B cell (primary cell): ENCODE measurements around the gene QRICH2. TPM values are rescaled to one million over a fixed set of nuclear protein-coding genes. Genes with fewer than 3 reads are reported as not detected.

Experiments
- ATAC-seq: fragments of 200-7000 bp; cut with Tn5 transposase; one replicate; pipeline ENCODE4 v1.10.0; 2021; ENCODE audit warnings: low read depth, mild to moderate bottlenecking, moderate number of reproducible peaks, moderate library complexity
- CTCF ChIA-PET: fragments of 350-600 bp; sonication (Branson Sonifier 250); formaldehyde crosslinking; loops from one replicate; lab custom pipeline; 2021; ENCODE audit warnings: antibody characterized with exemption, inconsistent platforms; lab: Charles Lee
- POLR2A ChIA-PET: fragments of 350-600 bp; sonication (Branson Sonifier 250); formaldehyde crosslinking; loops from one replicate; lab custom pipeline; 2021; ENCODE audit warnings: antibody characterized with exemption; lab: Charles Lee
- DNase-seq: peaks from one replicate; pipeline ENCODE4 v3.0.0; 2013
- H2AFZ ChIP-seq: 2 replicates; pipeline ENCODE4 v1.6.1; 2012; ENCODE audit warnings: mild to moderate bottlenecking, low read depth, low read length; ENCODE audit not compliant: insufficient read depth, poor library complexity, severe bottlenecking
- H3K27ac ChIP-seq, 2 donors: 1 replicate in 1 of 2; 2 replicates in 1 of 2; pipeline ENCODE4 v1.5.1; 2012 to 2013; ENCODE audit warnings: low read length in 2 of 2, mild to moderate bottlenecking in 2 of 2, moderate library complexity in 1 of 2
- H3K27me3 ChIP-seq, 4 experiments: fragments of 200-600 bp in 1 of 4; sonication (generic) in 1 of 4; replicated peaks in 1 of 4; 1 replicate in 2 of 4; 2 replicates in 2 of 4; pipeline versions ENCODE4 v1.6.1 to v1.7.0; 2013 to 2016; ENCODE audit warnings: low read length in 3 of 4, mild to moderate bottlenecking in 2 of 4, mixed read lengths in 1 of 4, moderate library complexity in 1 of 4; ENCODE audit not compliant: insufficient read depth in 4 of 4, control insufficient read depth in 3 of 4; ENCODE audit errors: control extremely low read depth in 1 of 4
- H3K36me3 ChIP-seq, 2 experiments: replicated peaks in 1 of 2; 1 replicate in 1 of 2; 2 replicates in 1 of 2; pipeline versions ENCODE4 v1.6.1 to v1.7.1; 2013; ENCODE audit warnings: low read length in 1 of 2; ENCODE audit not compliant: insufficient read depth in 2 of 2, control insufficient read depth in 1 of 2; ENCODE audit errors: control extremely low read depth in 1 of 2, extremely low read depth in 1 of 2
- H3K4me1 ChIP-seq, 2 donors: fragments of 200-600 bp in 1 of 2; sonication (generic) in 1 of 2; 1 replicate in 1 of 2; 2 replicates in 1 of 2; pipeline versions ENCODE4 v1.5.1 to v1.6.1; 2013 to 2017; ENCODE audit warnings: low read length in 2 of 2; ENCODE audit not compliant: control insufficient read depth in 2 of 2, insufficient read depth in 2 of 2
- H3K4me2 ChIP-seq: replicated peaks from 2 replicates; pipeline ENCODE3; 2012; ENCODE audit warnings: mild to moderate bottlenecking, low read depth, low read length; ENCODE audit not compliant: poor library complexity, severe bottlenecking
- H3K4me3 ChIP-seq, 5 experiments: fragments of 200-600 bp in 1 of 5; sonication (generic) in 1 of 5; 1 replicate in 3 of 5; 2 replicates in 2 of 5; pipeline versions ENCODE4 v1.5.1 to v1.7.0; 2011 to 2016; ENCODE audit warnings: low read length in 4 of 5, mild to moderate bottlenecking in 4 of 5, low read depth in 2 of 5, control low read depth in 1 of 5, moderate library complexity in 1 of 5; ENCODE audit not compliant: insufficient read depth in 1 of 5; ENCODE audit errors: control extremely low read depth in 1 of 5, extremely low read depth in 1 of 5
- H3K79me2 ChIP-seq: fragments of 200-600 bp; sonication (generic); one replicate; pipeline ENCODE4 v1.6.0; 2016; ENCODE audit warnings: low read length; ENCODE audit not compliant: control insufficient read depth, insufficient read depth
- H3K9ac ChIP-seq: fragments of 200-600 bp; sonication (generic); 2 replicates; pipeline ENCODE4 v1.6.1; 2017; ENCODE audit warnings: mild to moderate bottlenecking, low read length, moderate library complexity
- H3K9me3 ChIP-seq, 3 donors: one replicate each; pipeline versions ENCODE4 v1.6.1 to v1.7.1; 2013; ENCODE audit warnings: low read length in 2 of 3; ENCODE audit not compliant: control insufficient read depth in 2 of 3, insufficient read depth in 1 of 3; ENCODE audit errors: control extremely low read depth in 1 of 3
- H4K20me1 ChIP-seq: 2 replicates; pipeline ENCODE4 v1.6.0; 2012; ENCODE audit warnings: mild to moderate bottlenecking, low read length; ENCODE audit not compliant: insufficient read depth, control insufficient read depth, poor library complexity, severe bottlenecking
- H3K27ac Mint-ChIP-seq: one replicate; pipeline ENCODE4 v1.8.0; 2021; ENCODE audit warnings: mixed read lengths
- H3K27me3 Mint-ChIP-seq: one replicate; pipeline ENCODE4 v1.8.0; 2021; ENCODE audit warnings: mixed read lengths
- H3K4me1 Mint-ChIP-seq: one replicate; pipeline ENCODE4 v1.8.0; 2021; ENCODE audit warnings: mixed read lengths
- H3K4me3 Mint-ChIP-seq: one replicate; pipeline ENCODE4 v1.8.0; 2021; ENCODE audit warnings: mixed read lengths
- H3K9me3 Mint-ChIP-seq: one replicate; pipeline ENCODE4 v1.8.0; 2022; ENCODE audit warnings: mixed read lengths; ENCODE audit not compliant: insufficient read depth
- EZH2 ChIP-seq: IDR thresholded peaks from 2 replicates; pipeline ENCODE4 v1.6.1; 2012; ENCODE audit warnings: borderline replicate concordance, low read depth, mild to moderate bottlenecking, moderate library complexity, low read length; ENCODE audit not compliant: insufficient read depth, poor library complexity, severe bottlenecking
- WGBS: methylation state at CpG from one replicate; pipeline ENCODE4 v1.1.5; 2013; ENCODE audit warnings: missing lambda C conversion rate; ENCODE audit not compliant: insufficient coverage; 5-methylcytosine and 5-hydroxymethylcytosine counted together
- intact Hi-C: fragments of 100-400 bp; cut with micrococcal nuclease; formaldehyde crosslinking; loops from one replicate; pipeline ENCODE4 v1.10.0; 2022
- polyA plus RNA-seq: library from polyadenylated mRNA; depleted of rRNA; stranded (reverse); fragments of >200 nt; gene quantifications from 2 replicates; pipeline ENCODE4 v1.2.3, GENCODE V29; 2012
- total RNA-seq, 2 donors: library from RNA; stranded (reverse); fragments of 120-200 nt in 1 of 2; gene quantifications; 1 replicate in 1 of 2; 2 replicates in 1 of 2; pipeline versions ENCODE4 v1.2.3 to v1.2.4, GENCODE V29; 2013 to 2022
- TF ChIP-seq, protein P1 (sequence below): fragments of 200-600 bp; IDR thresholded peaks from one replicate; pipeline ENCODE4 v1.8.0; 2022; ENCODE audit warnings: antibody characterized with exemption, mild to moderate bottlenecking

The QRICH2 gene
- total and polyA plus RNA-seq, 2 donors (not counting 1 experiment from before 2014, with no cell fraction given), result 4.4 to 4.5 TPM

DNA sequence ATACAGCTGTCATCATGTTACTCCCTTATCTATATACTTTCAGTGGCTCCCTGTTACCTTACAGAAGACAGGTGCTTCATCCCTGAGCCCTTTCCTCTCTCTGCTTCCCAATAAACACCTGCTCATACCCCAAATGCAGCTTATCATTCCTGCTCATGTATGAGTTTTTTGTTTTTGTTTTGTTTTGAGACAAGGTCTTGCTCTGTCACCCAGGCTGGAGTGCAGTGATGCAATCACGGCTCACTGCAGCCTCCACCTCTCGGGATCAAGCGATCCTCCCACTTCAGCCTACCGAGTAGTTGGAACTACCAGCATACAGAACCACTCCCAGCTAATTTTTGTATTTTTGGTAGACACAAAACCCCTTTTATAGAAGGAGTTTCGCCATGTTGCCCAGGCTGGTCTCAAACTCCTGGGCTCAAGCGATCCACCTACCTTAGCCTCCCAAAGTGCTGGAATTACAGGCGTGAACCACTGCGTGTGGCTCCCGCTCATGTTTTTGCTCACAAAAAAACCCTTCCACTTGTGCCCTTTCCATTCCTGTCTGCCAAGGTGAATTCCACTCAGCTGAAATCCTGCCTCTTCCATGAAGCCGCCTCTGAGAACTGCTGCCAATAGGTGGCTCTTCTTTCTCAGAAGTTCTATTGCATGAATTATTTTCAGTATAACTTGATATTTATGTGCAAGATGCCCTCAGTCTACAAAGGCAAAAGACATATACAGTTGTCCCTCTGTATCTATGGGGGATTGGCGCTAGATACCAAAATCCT lies 59.9 kb downstream of the QRICH2 start:
- peaks cover 31% of the 10 kb centered on the region for H3K4me1 Mint-ChIP-seq
- POLR2A ChIA-PET, result no interaction called here

DNA sequence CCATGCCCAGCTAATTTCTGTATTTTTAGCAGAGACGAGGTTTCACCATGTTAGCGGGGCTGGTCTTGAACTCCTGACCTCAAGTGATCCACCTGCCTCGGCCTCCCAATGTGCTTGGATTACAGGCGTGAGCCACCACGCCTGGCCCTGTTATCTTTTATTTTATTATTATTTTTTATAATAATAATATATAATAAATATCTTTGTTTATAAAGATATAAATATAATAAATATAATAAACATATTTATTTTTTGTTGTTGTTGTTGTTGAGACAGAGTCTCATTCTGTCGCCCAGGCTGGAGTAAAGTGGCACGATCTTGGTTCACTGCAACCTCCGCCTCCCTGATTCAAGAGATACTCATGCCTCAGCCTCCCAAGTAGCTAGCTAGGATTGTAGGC lies 60.8 kb downstream of the QRICH2 start:
- DNase-seq (no peak), ATAC-seq (no peak)
- Mint-ChIP-seq H3K27ac (no peak overlapping the region), H3K4me1 (peaks cover 24% of the 10 kb centered on the region), H3K9me3 (no peaks in the 10 kb centered on the region), H3K4me3 (no peak overlapping the region), H3K27me3 (peaks cover 20% of the 10 kb centered on the region)
- H3K9me3 ChIP-seq, result no peaks in the 10 kb centered on the region
- no peak overlapping the region for H2AFZ ChIP-seq
- H3K27me3 ChIP-seq, result peaks cover 0 to 20% (median 11%) of the 10 kb centered on the region in 4 experiments
- peaks cover 4% of the 10 kb centered on the region for H3K79me2 ChIP-seq
- no peak overlapping the region for H3K9ac ChIP-seq
- no peaks in the 10 kb centered on the region for H3K36me3 ChIP-seq
- intact Hi-C loops, result no loop called here
- peaks cover 20% of the 10 kb centered on the region in 2 donors for H3K4me1 ChIP-seq
- 98% methylated on average over 4 of the region's 8 CpGs for WGBS
- H4K20me1 ChIP-seq, result no peaks in the 10 kb centered on the region
- ChIA-PET POLR2A (interaction anchor here (2.4 kb wide), 1 partner anchor 20 kb away, joined by 6 read pairs; no protein-coding TSS in a partner anchor), CTCF (interaction anchor here (0.8 to 2.3 kb wide), 7 partner anchors 13 to 65 kb away, joined by 3 to 15 read pairs (median 4); no protein-coding TSS in a partner anchor)
- H3K4me3 ChIP-seq, result no peak overlapping the region
- H3K27ac ChIP-seq, result no peak overlapping the region
- H3K4me2 ChIP-seq, result no peak overlapping the region
- no peak for TF ChIP-seq EZH2
- TF ChIP-seq, protein P1, sequence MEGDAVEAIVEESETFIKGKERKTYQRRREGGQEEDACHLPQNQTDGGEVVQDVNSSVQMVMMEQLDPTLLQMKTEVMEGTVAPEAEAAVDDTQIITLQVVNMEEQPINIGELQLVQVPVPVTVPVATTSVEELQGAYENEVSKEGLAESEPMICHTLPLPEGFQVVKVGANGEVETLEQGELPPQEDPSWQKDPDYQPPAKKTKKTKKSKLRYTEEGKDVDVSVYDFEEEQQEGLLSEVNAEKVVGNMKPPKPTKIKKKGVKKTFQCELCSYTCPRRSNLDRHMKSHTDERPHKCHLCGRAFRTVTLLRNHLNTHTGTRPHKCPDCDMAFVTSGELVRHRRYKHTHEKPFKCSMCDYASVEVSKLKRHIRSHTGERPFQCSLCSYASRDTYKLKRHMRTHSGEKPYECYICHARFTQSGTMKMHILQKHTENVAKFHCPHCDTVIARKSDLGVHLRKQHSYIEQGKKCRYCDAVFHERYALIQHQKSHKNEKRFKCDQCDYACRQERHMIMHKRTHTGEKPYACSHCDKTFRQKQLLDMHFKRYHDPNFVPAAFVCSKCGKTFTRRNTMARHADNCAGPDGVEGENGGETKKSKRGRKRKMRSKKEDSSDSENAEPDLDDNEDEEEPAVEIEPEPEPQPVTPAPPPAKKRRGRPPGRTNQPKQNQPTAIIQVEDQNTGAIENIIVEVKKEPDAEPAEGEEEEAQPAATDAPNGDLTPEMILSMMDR, result no peak

More for the DNA sequence above, 59.9 kb downstream of the QRICH2 start:
- Histone ChIP-seq H3K79me2 (peaks cover 4% of the 10 kb centered on the region), H3K27ac (no peak overlapping the region), H3K27me3 (peaks cover 0 to 11% (median 6%) of the 10 kb centered on the region in 4 experiments), H2AFZ (no peak overlapping the region), H3K9ac (no peak overlapping the region), H3K4me2 (no peak overlapping the region), H3K4me1 (peaks cover 29% of the 10 kb centered on the region in 2 donors), H3K36me3 (no peaks in the 10 kb centered on the region), H3K4me3 (no peak overlapping the region), H3K9me3 (no peaks in the 10 kb centered on the region), H4K20me1 (no peaks in the 10 kb centered on the region)
- ATAC-seq (no peak), DNase-seq (no peak)
- Mint-ChIP-seq H3K27ac (no peak overlapping the region), H3K27me3 (peaks cover 12% of the 10 kb centered on the region), H3K9me3 (no peaks in the 10 kb centered on the region), H3K4me3 (no peak overlapping the region)
- CTCF ChIA-PET, result interaction anchor here (0.8 to 1.4 kb wide), 3 partner anchors 12 to 66 kb away, joined by 3 to 4 read pairs (median 4); no protein-coding TSS in a partner anchor
- WGBS, result 95% methylated on average over 4 of the region's 11 CpGs
- TF ChIP-seq, protein P1, result no peak
- no peak for TF ChIP-seq EZH2
- intact Hi-C loops, result no loop called here
